Measurements from ENCODE around the gene CYB5R4. TPM values are rescaled to one million over a fixed set of nuclear protein-coding genes. Genes with fewer than 3 reads are reported as not detected.

The CYB5R4 gene
- total RNA-seq, 1 experiment from 2014 or later: 17.5 TPM

GRCh38 chr6:83976037-83976755 lies 116.7 kb downstream of the CYB5R4 start:
- Histone ChIP-seq H3K9ac (ENCODE audit: extremely low read depth, insufficient read length, low read length) (no peak overlapping the region), H3K18ac (ENCODE audit: insufficient read length, low read depth, low read length) (no peak overlapping the region), H3K27ac (ENCODE audit: insufficient read length, low read depth, low read length) (peak overlapping the region; percentile 46), H2BK20ac (ENCODE audit: low read depth, low read length, poor library complexity, severe bottlenecking) (no peak overlapping the region), H2BK120ac (ENCODE audit: low read depth, low read length, poor library complexity, severe bottlenecking) (no peak overlapping the region), H3K4me1 (ENCODE audit: insufficient read depth, low read length) (peaks cover 2% of the 10 kb centered on the region; the same call in 1 of the 2 replicates), H3K23ac (ENCODE audit: insufficient read length, low read depth, low read length) (no peak overlapping the region), H3K4ac (ENCODE audit: low read depth, low read length) (no peak overlapping the region), H3K79me1 (ENCODE audit: insufficient read depth, low read depth, low read length, poor library complexity, severe bottlenecking) (no peaks in the 10 kb centered on the region), H3K79me2 (ENCODE audit: insufficient read depth, low read length) (no peaks in the 10 kb centered on the region), H3K9me3 (ENCODE audit: control insufficient read depth, low read depth, low read length) (no peaks in the 10 kb centered on the region), H2AFZ (ENCODE audit: low read length) (no peak overlapping the region), H2BK5ac (ENCODE audit: insufficient read length, low read length) (no peak overlapping the region), H4K8ac (replicated peaks; ENCODE audit: insufficient read length, low read depth, low read length) (no peak overlapping the region), H3K56ac (ENCODE audit: insufficient read length, low read depth, low read length) (no peak overlapping the region), H3K14ac (ENCODE audit: insufficient read depth, low read length) (no peak overlapping the region), H2BK12ac (ENCODE audit: insufficient read length, low read depth, low read length) (no peak overlapping the region), H3K23me2 (ENCODE audit: insufficient read length, low read depth, low read length, poor library complexity, severe bottlenecking) (no peaks in the 10 kb centered on the region), H4K91ac (ENCODE audit: insufficient read length, low read depth, low read length) (no peak overlapping the region), H2AK5ac (ENCODE audit: insufficient read length, low read length) (no peak overlapping the region), H3K4me2 (ENCODE audit: insufficient read depth, insufficient read length, low read length) (no peak overlapping the region), H2BK15ac (ENCODE audit: low read depth, low read length) (no peak overlapping the region), H4K5ac (ENCODE audit: insufficient read length, low read depth, low read length) (no peak overlapping the region), H4K20me1 (ENCODE audit: control insufficient read depth, insufficient read depth, insufficient read length) (no peaks in the 10 kb centered on the region), H3T11ph (ENCODE audit: low read length) (no peak overlapping the region), H3K27me3 (ENCODE audit: insufficient read depth, low read length) (no peaks in the 10 kb centered on the region)
- Mint-ChIP-seq H3K9me3 (peaks cover 36 to 45% of the 10 kb centered on the region in 2 experiments), H3K4me1 (peaks cover 39 to 45% of the 10 kb centered on the region in 2 experiments), H3K36me3 (ENCODE audit: insufficient read depth in 1 of 3, low read depth in 3 of 3) (peaks cover 20 to 48% (median 44%) of the 10 kb centered on the region in 3 experiments), H3K27ac (peak overlapping the region; percentile 92 to 96 (median 95)), H3K27me3 (ENCODE audit: low read depth) (no peaks in the 10 kb centered on the region), H3K4me3 (peak overlapping the region in 1 of 2 experiments; percentile 29; a peak in 2 of 5 replicates)
- WGBS (ENCODE audit: extremely low coverage, insufficient read length, low lambda C conversion rate): no CpG with 5 or more reads among the region's 5 CpGs
- TF ChIP-seq, protein P1, sequence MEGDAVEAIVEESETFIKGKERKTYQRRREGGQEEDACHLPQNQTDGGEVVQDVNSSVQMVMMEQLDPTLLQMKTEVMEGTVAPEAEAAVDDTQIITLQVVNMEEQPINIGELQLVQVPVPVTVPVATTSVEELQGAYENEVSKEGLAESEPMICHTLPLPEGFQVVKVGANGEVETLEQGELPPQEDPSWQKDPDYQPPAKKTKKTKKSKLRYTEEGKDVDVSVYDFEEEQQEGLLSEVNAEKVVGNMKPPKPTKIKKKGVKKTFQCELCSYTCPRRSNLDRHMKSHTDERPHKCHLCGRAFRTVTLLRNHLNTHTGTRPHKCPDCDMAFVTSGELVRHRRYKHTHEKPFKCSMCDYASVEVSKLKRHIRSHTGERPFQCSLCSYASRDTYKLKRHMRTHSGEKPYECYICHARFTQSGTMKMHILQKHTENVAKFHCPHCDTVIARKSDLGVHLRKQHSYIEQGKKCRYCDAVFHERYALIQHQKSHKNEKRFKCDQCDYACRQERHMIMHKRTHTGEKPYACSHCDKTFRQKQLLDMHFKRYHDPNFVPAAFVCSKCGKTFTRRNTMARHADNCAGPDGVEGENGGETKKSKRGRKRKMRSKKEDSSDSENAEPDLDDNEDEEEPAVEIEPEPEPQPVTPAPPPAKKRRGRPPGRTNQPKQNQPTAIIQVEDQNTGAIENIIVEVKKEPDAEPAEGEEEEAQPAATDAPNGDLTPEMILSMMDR (conservative IDR thresholded peaks at IDR 0.05): no peak
- DNase-seq: no peak

Measured in H9 (cell line).